K562 (cell line): ENCODE data around the gene ZSWIM1. TPM values are rescaled to one million over a fixed set of nuclear protein-coding genes. Genes with fewer than 3 reads are reported as not detected.
A peak's percentile ranks its signal among the peaks of the same experiment; 100 is the strongest.

Experiments
- CBX3 ChIP-seq, 2 experiments: IDR thresholded peaks; 1 replicate in 1 of 2; 2 replicates in 1 of 2; pipeline ENCODE4 v1.6.1; 2012; ENCODE audit warnings: inconsistent platforms in 2 of 2, low read length in 2 of 2, borderline replicate concordance in 1 of 2, control low read depth in 1 of 2
- FOXA1 ChIP-seq: fragments of 450-650 bp; IDR thresholded peaks from 2 replicates; pipeline ENCODE4 v1.6.1; 2016; ENCODE audit warnings: mild to moderate bottlenecking, borderline replicate concordance
- GATAD2A ChIP-seq: fragments of 450-650 bp; IDR thresholded peaks from 2 replicates; pipeline ENCODE4 v1.6.1; 2017
- GTF2F1 ChIP-seq: IDR thresholded peaks from 2 replicates; pipeline ENCODE4 v1.6.1; 2011; ENCODE audit warnings: low read depth, low read length, improper control_type of control experiment
- MCM2 ChIP-seq: fragments of 450-650 bp; IDR thresholded peaks from 2 replicates; pipeline ENCODE4 v1.6.1; 2017; ENCODE audit warnings: low read depth, mild to moderate bottlenecking
- PHTF2 ChIP-seq: fragments of 250-450 bp; sonication (Bioruptor Pico); IDR thresholded peaks from 2 replicates; pipeline ENCODE4 v1.5.0; 2021; ENCODE audit warnings: mild to moderate bottlenecking
- TEAD4 ChIP-seq, 2 experiments: sonication (generic) in 1 of 2; formaldehyde crosslinking in 1 of 2; IDR thresholded peaks; 2 replicates each; pipeline versions ENCODE4 v1.6.1 to v1.8.0; 2012 to 2022; ENCODE audit warnings: borderline replicate concordance in 1 of 2, inconsistent platforms in 1 of 2, low read length in 1 of 2, mild to moderate bottlenecking in 1 of 2, missing genetic modification reagents in 1 of 2
- ZFX ChIP-seq: sonication (generic); formaldehyde crosslinking; IDR thresholded peaks from 2 replicates; pipeline ENCODE4 v1.8.0; 2022; ENCODE audit warnings: mild to moderate bottlenecking, missing genetic modification reagents, moderate library complexity
- ZNF224 ChIP-seq: sonication (generic); formaldehyde crosslinking; IDR thresholded peaks from 2 replicates; pipeline ENCODE4 v1.8.0; 2022; ENCODE audit warnings: mild to moderate bottlenecking, missing genetic modification reagents
- ZNF644 ChIP-seq: fragments of 200-800 bp; sonication (Bioruptor generic); IDR thresholded peaks from 2 replicates; pipeline ENCODE4 v1.6.1; 2016; ENCODE audit warnings: low read depth, missing genetic modification characterization, missing compliant biosample characterization
- polyA plus RNA-seq, 8 experiments: library from polyadenylated mRNA; depleted of rRNA in 4 of 8; stranded (reverse) in 5 of 8; unstranded in 3 of 8; fragments of >200 nt; fragmentation: Nextera tagmentation in 2 of 8; fragmentation: Illumina TruSeq in 1 of 8; extraction: Ambion mirVana in 2 of 8; extraction: Trizol in 1 of 8; gene quantifications; 2 replicates each; pipeline versions ENCODE4 v1.2.1 to v1.2.3, GENCODE V29; 2011 to 2014; ENCODE audit warnings: inconsistent platforms in 1 of 8, missing spikeins in 1 of 8
- total RNA-seq, 7 experiments: library from RNA; depleted of rRNA in 6 of 7; stranded (reverse); fragments of >200 nt in 6 of 7; fragmentation: Illumina TruSeq in 2 of 7; extraction: Trizol in 2 of 7; gene quantifications; 2 replicates each; pipeline versions ENCODE4 v1.2.1 to v1.2.3, GENCODE V29; 2011 to 2021; ENCODE audit warnings: low replicate concordance in 1 of 7
- TF ChIP-seq, protein P1 (sequence below): conservative IDR thresholded peaks from 2 replicates; pipeline ENCODE4 v1.6.1; 2011; ENCODE audit warnings: low read depth, mild to moderate bottlenecking, low read length; ENCODE audit not compliant: control insufficient read depth
- TF ChIP-seq, protein P2 (sequence below), 3 experiments: fragments of 200-800 bp in 1 of 3; sonication (Bioruptor generic) in 1 of 3; sonication (generic) in 1 of 3; formaldehyde crosslinking in 1 of 3; IDR thresholded peaks; 2 replicates each; pipeline versions ENCODE4 v1.6.1 to v1.8.0; 2016 to 2022; ENCODE audit warnings: mild to moderate bottlenecking in 2 of 3, missing compliant biosample characterization in 2 of 3, missing genetic modification characterization in 2 of 3, missing genetic modification reagents in 1 of 3

The ZSWIM1 gene
- total and polyA plus RNA-seq, 9 of the 15 experiments (the other 6 are each of a cell fraction or from before 2014, with no cell fraction given): 2.5 to 15.6 (median 9.5) TPM

DNA sequence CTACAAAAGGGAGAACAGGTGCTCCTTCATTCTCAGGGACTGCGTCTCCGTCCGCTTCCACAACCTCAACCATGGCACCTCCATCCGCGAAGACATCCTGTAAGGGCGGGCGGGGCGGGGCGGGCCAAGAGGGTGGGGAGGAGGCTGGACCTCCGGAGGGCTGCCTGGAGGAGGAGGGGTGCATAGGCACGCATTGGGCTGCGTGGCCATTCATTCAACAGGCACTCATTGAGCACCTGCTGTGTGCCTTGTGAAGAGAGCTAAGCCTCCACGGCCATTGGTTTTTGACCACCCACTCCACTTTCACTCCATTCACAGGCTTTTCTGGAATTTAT, 23.2 kb upstream of the ZSWIM1 start (continued):
- TF ChIP-seq, protein P1, sequence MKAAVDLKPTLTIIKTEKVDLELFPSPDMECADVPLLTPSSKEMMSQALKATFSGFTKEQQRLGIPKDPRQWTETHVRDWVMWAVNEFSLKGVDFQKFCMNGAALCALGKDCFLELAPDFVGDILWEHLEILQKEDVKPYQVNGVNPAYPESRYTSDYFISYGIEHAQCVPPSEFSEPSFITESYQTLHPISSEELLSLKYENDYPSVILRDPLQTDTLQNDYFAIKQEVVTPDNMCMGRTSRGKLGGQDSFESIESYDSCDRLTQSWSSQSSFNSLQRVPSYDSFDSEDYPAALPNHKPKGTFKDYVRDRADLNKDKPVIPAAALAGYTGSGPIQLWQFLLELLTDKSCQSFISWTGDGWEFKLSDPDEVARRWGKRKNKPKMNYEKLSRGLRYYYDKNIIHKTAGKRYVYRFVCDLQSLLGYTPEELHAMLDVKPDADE: no peak
- TF ChIP-seq GATAD2A (no peak), ZFX (CRISPR knock-in tag) (0 out of 2 replicates have a peak, but pooled peaks have one; percentile 5), GTF2F1 (no peak), CBX3 (IDR thresholded peaks at IDR 0.05; ENCODE audit: borderline replicate concordance in 1 of 2, low read length in 2 of 2) (no peak), PHTF2 (CRISPR knock-in tag) (no peak), ZNF644 (tag) (0 out of 2 replicates have a peak, but pooled peaks have one; percentile 10), TEAD4 (IDR thresholded peaks at IDR 0.05; ENCODE audit: low read length) (no peak), TEAD4 (CRISPR knock-in tag; IDR thresholded peaks at IDR 0.05; ENCODE audit: borderline replicate concordance) (no peak), MCM2 (no peak), FOXA1 (no peak), ZNF224 (CRISPR knock-in tag) (no peak)
- TF ChIP-seq, protein P2, sequence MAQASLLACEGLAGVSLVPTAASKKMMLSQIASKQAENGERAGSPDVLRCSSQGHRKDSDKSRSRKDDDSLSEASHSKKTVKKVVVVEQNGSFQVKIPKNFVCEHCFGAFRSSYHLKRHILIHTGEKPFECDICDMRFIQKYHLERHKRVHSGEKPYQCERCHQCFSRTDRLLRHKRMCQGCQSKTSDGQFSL (CRISPR knock-in tag; IDR thresholded peaks at IDR 0.05): no peak
- TF ChIP-seq, protein P2 (tag; IDR thresholded peaks at IDR 0.05): 0 out of 4 replicates have a peak, but pooled peaks of 1 of the 2 experiments have one; percentile 18
